ENCODE data around the gene GSTT2. TPM values are rescaled to one million over a fixed set of nuclear protein-coding genes. Genes with fewer than 3 reads are reported as not detected.

Gene GSTT2
- total and polyA plus RNA-seq, 4 donors = 0.19 to 1.2 (median 0.64) TPM

- TF ChIP-seq RAD21 (IDR thresholded peaks at IDR 0.05) = no peak
- no peak for TF ChIP-seq SP1 (IDR thresholded peaks at IDR 0.05)
- no peak for TF ChIP-seq MAX (IDR thresholded peaks at IDR 0.05)
- no peak for TF ChIP-seq NR2F2 (IDR thresholded peaks at IDR 0.05)
- TF ChIP-seq RXRA (IDR thresholded peaks at IDR 0.05) = no peak
- TF ChIP-seq ATF3 (IDR thresholded peaks at IDR 0.05) = no peak
- no peak for TF ChIP-seq HNF4G (IDR thresholded peaks at IDR 0.05)
- no peak for TF ChIP-seq REST (IDR thresholded peaks at IDR 0.05)
- no peak for TF ChIP-seq ZBTB33 (IDR thresholded peaks at IDR 0.05)
- TF ChIP-seq JUND (IDR thresholded peaks at IDR 0.05) = no peak
- no peak for TF ChIP-seq HNF4A (conservative IDR thresholded peaks at IDR 0.05)
- no peak for TF ChIP-seq FOXA1 (IDR thresholded peaks at IDR 0.05)
- no peak for TF ChIP-seq EGR1 (IDR thresholded peaks at IDR 0.05; ENCODE audit: low read depth in 2 of 2)
- no peak for TF ChIP-seq FOXA2 (IDR thresholded peaks at IDR 0.05)
- TF ChIP-seq CTCF (IDR thresholded peaks at IDR 0.05; ENCODE audit: low read depth, low read length, missing input control) = no peak
- no peak for TF ChIP-seq YY1 (IDR thresholded peaks at IDR 0.05)
- no peak for TF ChIP-seq GABPA (IDR thresholded peaks at IDR 0.05 in 1 of 2, conservative IDR thresholded peaks at IDR 0.05 in 1 of 2)
- H3K9me3 ChIP-seq (ENCODE audit: control insufficient read depth in 4 of 4, low read length in 3 of 4) = no peaks in the 10 kb centered on the region
- no peaks in the 10 kb centered on the region for H3K36me3 ChIP-seq (ENCODE audit: control insufficient read depth in 4 of 4, insufficient read depth in 3 of 4, low read depth in 1 of 4, low read length in 3 of 4)
- no peaks in the 10 kb centered on the region for H3K27me3 ChIP-seq (ENCODE audit: control insufficient read depth in 4 of 4, insufficient read depth in 4 of 4, low read length in 3 of 4)
- H3K9ac ChIP-seq (ENCODE audit: low read depth in 1 of 2, low read length in 2 of 2) = no peak overlapping the region
- peaks cover 0 to 16% (median 11%) of the 10 kb centered on the region in 4 donors for H3K4me1 ChIP-seq (ENCODE audit: control insufficient read depth in 4 of 4, insufficient read depth in 4 of 4, low read length in 3 of 4)
- no peak overlapping the region for H3K4me3 ChIP-seq (ENCODE audit: low read depth in 1 of 3, low read length in 3 of 3)
- WGBS = 93% methylated on average over 7 of the region's 7 CpGs
- H3K27ac ChIP-seq (ENCODE audit: low read depth in 1 of 2, low read length in 2 of 2) = no peak overlapping the region
- DNase-seq (ENCODE audit: low spot score) = no peak
These were observed 29.5 kb downstream of the GSTT2 start for GRCh38 chr22:24009227-24010017.

Measured in liver (tissue), 9 donors.